ENCODE data around the gene ATRN. TPM values are rescaled to one million over a fixed set of nuclear protein-coding genes. Genes with fewer than 3 reads are reported as not detected.

ATRN gene
- total RNA-seq, 4 donors from 2014 or later: 14.4 to 20.0 (median 16.3) TPM

- H3K27me3 ChIP-seq: no peaks in the 10 kb centered on the region
- no peaks in the 10 kb centered on the region for H3K9me3 ChIP-seq
- no peak overlapping the region for H3K4me3 ChIP-seq
- intact Hi-C loops (cut with DNase I; ENCODE audit: low total_unique reads) (no loop called here), in situ Hi-C loops (cut with MboI; ENCODE audit: low sequenced_read_pairs in 4 of 4) (no loop called here)
- DNase-seq (no peak), ATAC-seq (no peak)
- no peak overlapping the region for H3K27ac ChIP-seq
- no peaks in the 10 kb centered on the region for H3K36me3 ChIP-seq
- H3K4me1 ChIP-seq: no peaks in the 10 kb centered on the region
- TF ChIP-seq CTCF (IDR thresholded peaks at IDR 0.05 in 4 of 5, conservative IDR thresholded peaks at IDR 0.05 in 1 of 5) (no peak), POLR2A (IDR thresholded peaks at IDR 0.05) (no peak)
Measured at GRCh38 chr20:3545401-3545925, 74.6 kb downstream of the ATRN start.

GRCh38 chr20:3547906-3548305, 77.1 kb downstream of the ATRN start:
- Histone ChIP-seq H3K9me3 (no peaks in the 10 kb centered on the region), H3K27ac (no peak overlapping the region), H3K4me3 (no peak overlapping the region), H3K27me3 (no peaks in the 10 kb centered on the region), H3K4me1 (no peaks in the 10 kb centered on the region), H3K36me3 (no peaks in the 10 kb centered on the region)
- intact Hi-C loops (cut with DNase I; ENCODE audit: low total_unique reads): no loop called here
- ATAC-seq (no peak), DNase-seq (no peak)
- no peak for TF ChIP-seq POLR2A (IDR thresholded peaks at IDR 0.05)
- no peak for TF ChIP-seq CTCF (IDR thresholded peaks at IDR 0.05 in 4 of 5, conservative IDR thresholded peaks at IDR 0.05 in 1 of 5)
- in situ Hi-C loops (cut with MboI; ENCODE audit: low sequenced_read_pairs in 4 of 4): no loop called here

- Histone ChIP-seq H3K36me3 (no peaks in the 10 kb centered on the region), H3K27ac (no peak overlapping the region), H3K9me3 (no peaks in the 10 kb centered on the region), H3K4me3 (no peak overlapping the region), H3K4me1 (no peaks in the 10 kb centered on the region), H3K27me3 (no peaks in the 10 kb centered on the region)
- TF ChIP-seq CTCF (IDR thresholded peaks at IDR 0.05 in 4 of 5, conservative IDR thresholded peaks at IDR 0.05 in 1 of 5): no peak
- no peak for TF ChIP-seq POLR2A (IDR thresholded peaks at IDR 0.05)
- intact Hi-C loops (cut with DNase I; ENCODE audit: low total_unique reads): no loop called here
- ATAC-seq (no peak), DNase-seq (no peak)
- in situ Hi-C loops (cut with MboI; ENCODE audit: low sequenced_read_pairs in 4 of 4): no loop called here
Measured at GRCh38 chr20:3550837-3551236, 80.0 kb downstream of the ATRN start.

GRCh38 chr20:3551681-3552434, 81.0 kb downstream of the ATRN start:
- Histone ChIP-seq H3K27ac (no peak overlapping the region), H3K4me1 (no peaks in the 10 kb centered on the region), H3K4me3 (no peak overlapping the region), H3K9me3 (no peaks in the 10 kb centered on the region), H3K36me3 (no peaks in the 10 kb centered on the region), H3K27me3 (no peaks in the 10 kb centered on the region)
- intact Hi-C loops (cut with DNase I; ENCODE audit: low total_unique reads): no loop called here
- in situ Hi-C loops (cut with MboI; ENCODE audit: low sequenced_read_pairs in 4 of 4): no loop called here
- DNase-seq (no peak), ATAC-seq (no peak)
- TF ChIP-seq CTCF (IDR thresholded peaks at IDR 0.05 in 4 of 5, conservative IDR thresholded peaks at IDR 0.05 in 1 of 5): no peak
- no peak for TF ChIP-seq POLR2A (IDR thresholded peaks at IDR 0.05)
